Common myeloid progenitor, CD34-positive (primary cell): ENCODE results near the gene C1orf116.

Experiments
- CTCF ChIA-PET: fragments of 350-600 bp; sonication (Branson Sonifier 250); formaldehyde crosslinking; loops from one replicate; lab custom pipeline; 2021; ENCODE audit warnings: antibody characterized with exemption; lab: Charles Lee
- POLR2A ChIA-PET: fragments of 350-600 bp; sonication (Branson Sonifier 250); formaldehyde crosslinking; loops from one replicate; lab custom pipeline; 2021; ENCODE audit warnings: antibody characterized with exemption; lab: Charles Lee
- DNase-seq, 3 donors: peaks; one replicate each; pipeline versions ENCODE4 v3.0.0 to v3.0.0-alpha.2; 2013
- H3K27ac ChIP-seq, 2 experiments: 1 replicate in 1 of 2; 2 replicates in 1 of 2; pipeline ENCODE4 v1.7.0; 2013; ENCODE audit warnings: inconsistent platforms in 2 of 2, low read length in 2 of 2, mild to moderate bottlenecking in 2 of 2, low read depth in 1 of 2, moderate library complexity in 1 of 2; ENCODE audit not compliant: severe bottlenecking in 2 of 2, insufficient read depth in 1 of 2, poor library complexity in 1 of 2
- H3K27me3 ChIP-seq, 5 experiments: replicated peaks in 2 of 5; 1 replicate in 3 of 5; 2 replicates in 2 of 5; pipeline versions ENCODE4 v1.6.1 to v1.7.0; 2013; ENCODE audit warnings: low read length in 4 of 5, mild to moderate bottlenecking in 2 of 5, moderate library complexity in 2 of 5, inconsistent platforms in 1 of 5; ENCODE audit not compliant: insufficient read depth in 5 of 5, control insufficient read depth in 4 of 5
- H3K36me3 ChIP-seq, 4 experiments: 1 replicate in 2 of 4; 2 replicates in 2 of 4; pipeline versions ENCODE4 v1.6.1 to v1.7.0; 2013; ENCODE audit warnings: low read length in 3 of 4, control low read depth in 1 of 4, mild to moderate bottlenecking in 1 of 4; ENCODE audit not compliant: control insufficient read depth in 4 of 4, insufficient read depth in 4 of 4
- H3K4me1 ChIP-seq, 4 experiments: 1 replicate in 3 of 4; 2 replicates in 1 of 4; pipeline versions ENCODE4 v1.6.1 to v1.7.1; 2013; ENCODE audit warnings: low read length in 3 of 4, mild to moderate bottlenecking in 3 of 4, control low read depth in 1 of 4, inconsistent platforms in 1 of 4, moderate library complexity in 1 of 4; ENCODE audit not compliant: control insufficient read depth in 4 of 4, insufficient read depth in 4 of 4; ENCODE audit errors: control extremely low read depth in 1 of 4
- H3K4me3 ChIP-seq, 7 experiments: 1 replicate in 4 of 7; 2 replicates in 3 of 7; pipeline versions ENCODE4 v1.5.1 to v1.7.0; 2013; ENCODE audit warnings: mild to moderate bottlenecking in 7 of 7, low read length in 6 of 7, moderate library complexity in 6 of 7, inconsistent platforms in 2 of 7, low read depth in 2 of 7, control low read depth in 1 of 7; ENCODE audit not compliant: insufficient read depth in 4 of 7, control insufficient read depth in 1 of 7; ENCODE audit errors: extremely low read depth in 1 of 7
- H3K9me3 ChIP-seq, 5 experiments: 1 replicate in 4 of 5; 2 replicates in 1 of 5; pipeline versions ENCODE4 v1.6.1 to v1.7.1; 2013; ENCODE audit warnings: low read length in 4 of 5, mild to moderate bottlenecking in 2 of 5, inconsistent platforms in 1 of 5, low read depth in 1 of 5, moderate library complexity in 1 of 5; ENCODE audit not compliant: control insufficient read depth in 4 of 5, insufficient read depth in 2 of 5; ENCODE audit errors: control extremely low read depth in 1 of 5
- WGBS: methylation state at CpG from one replicate; pipeline ENCODE4 v1.1.5; 2013; ENCODE audit not compliant: insufficient coverage; 5-methylcytosine and 5-hydroxymethylcytosine counted together

C1orf116 gene

GRCh38 chr1:207039380-207040180, 7.0 kb upstream of the C1orf116 start:
- CTCF ChIA-PET: interaction anchor here (0.8 to 1.8 kb wide), 6 partner anchors 9 to 58 kb away, joined by 3 to 5 read pairs (median 4); no protein-coding TSS in a partner anchor
- POLR2A ChIA-PET: no interaction called here
- no peak for DNase-seq

GRCh38 chr1:207036865-207037264, 4.3 kb upstream of the C1orf116 start:
- POLR2A ChIA-PET: no interaction called here
- CTCF ChIA-PET: interaction anchor here (1.9 kb wide), 1 partner anchor 32 kb away, joined by 8 read pairs; no protein-coding TSS in a partner anchor
- whole genome bisulfite sequencing: no CpG with 5 or more reads among the region's 1 CpG
- H3K27ac ChIP-seq: no peak overlapping the region
- no peaks in the 10 kb centered on the region for H3K27me3 ChIP-seq
- no peaks in the 10 kb centered on the region for H3K36me3 ChIP-seq
- H3K4me1 ChIP-seq: peaks cover 0 to 10% (median 5%) of the 10 kb centered on the region in 4 experiments
- no peak overlapping the region for H3K4me3 ChIP-seq
- DNase-seq: no peak
- H3K9me3 ChIP-seq: no peaks in the 10 kb centered on the region

More at GRCh38 chr1:207039380-207040180, 7.0 kb upstream of the C1orf116 start:
- H3K4me3 ChIP-seq: no peak overlapping the region
- H3K9me3 ChIP-seq: no peaks in the 10 kb centered on the region
- H3K27me3 ChIP-seq: no peaks in the 10 kb centered on the region
- H3K4me1 ChIP-seq: peaks cover 0 to 4% (median 0%) of the 10 kb centered on the region in 4 experiments
- WGBS: no CpG with 5 or more reads among the region's 4 CpGs
- peaks cover 0 to under 1% (median 0%) of the 10 kb centered on the region in 4 experiments for H3K36me3 ChIP-seq
- H3K27ac ChIP-seq: no peak overlapping the region

- ChIA-PET CTCF (interaction anchor here (1.9 kb wide), 1 partner anchor 31 kb away, joined by 8 read pairs; no protein-coding TSS in a partner anchor), POLR2A (interaction anchor here (0.6 kb wide), 1 partner anchor 193 kb away, joined by 5 read pairs; no protein-coding TSS in a partner anchor)
- Histone ChIP-seq H3K27me3 (peaks cover 0 to 3% (median 0%) of the 10 kb centered on the region in 5 experiments), H3K9me3 (no peaks in the 10 kb centered on the region), H3K4me1 (peaks cover 0 to 10% (median 5%) of the 10 kb centered on the region in 4 experiments), H3K4me3 (no peak overlapping the region), H3K27ac (no peak overlapping the region), H3K36me3 (no peaks in the 10 kb centered on the region)
- WGBS: 100% methylated on average over 2 of the region's 4 CpGs
- DNase-seq: no peak
Measured at GRCh38 chr1:207035877-207036551, 3.5 kb upstream of the C1orf116 start.

GRCh38 chr1:207034998-207035397, 2.4 kb upstream of the C1orf116 start:
- Histone ChIP-seq H3K27ac (no peak overlapping the region), H3K4me3 (no peak overlapping the region), H3K9me3 (no peaks in the 10 kb centered on the region), H3K27me3 (peaks cover 0 to 3% (median 0%) of the 10 kb centered on the region in 5 experiments), H3K36me3 (no peaks in the 10 kb centered on the region), H3K4me1 (peaks cover 0 to 10% (median 5%) of the 10 kb centered on the region in 4 experiments)
- POLR2A ChIA-PET: no interaction called here
- CTCF ChIA-PET: interaction anchor here (8.4 kb wide), 1 partner anchor 12 kb away, joined by 60 read pairs; the partner anchor contains the start of gene YOD1
- no peak for DNase-seq

GRCh38 chr1:207034208-207034607, 1.7 kb upstream of the C1orf116 start:
- WGBS: no CpG with 5 or more reads among the region's 1 CpG

GRCh38 chr1:207033302-207033701, 746 bp upstream of the C1orf116 start:
- Histone ChIP-seq H3K4me3 (no peak overlapping the region), H3K9me3 (no peaks in the 10 kb centered on the region), H3K36me3 (no peaks in the 10 kb centered on the region), H3K27ac (no peak overlapping the region), H3K27me3 (peaks cover 0 to 3% (median 0%) of the 10 kb centered on the region in 5 experiments), H3K4me1 (peaks cover 0 to 10% (median 5%) of the 10 kb centered on the region in 4 experiments)
- DNase-seq: no peak
- no CpG with 5 or more reads among the region's 2 CpGs for WGBS
- CTCF ChIA-PET: interaction anchor here (0.7 to 8.4 kb wide), 6 partner anchors 10 to 288 kb away, joined by 3 to 60 read pairs (median 3); partner anchors contain the start of gene YOD1
- POLR2A ChIA-PET: no interaction called here

More at GRCh38 chr1:207034208-207034607, 1.7 kb upstream of the C1orf116 start:
- peaks cover 0 to 3% (median 0%) of the 10 kb centered on the region in 5 experiments for H3K27me3 ChIP-seq
- DNase-seq: no peak
- H3K4me1 ChIP-seq: peaks cover 0 to 10% (median 5%) of the 10 kb centered on the region in 4 experiments
- no peaks in the 10 kb centered on the region for H3K9me3 ChIP-seq
- H3K36me3 ChIP-seq: no peaks in the 10 kb centered on the region
- no peak overlapping the region for H3K4me3 ChIP-seq
- no peak overlapping the region for H3K27ac ChIP-seq
- ChIA-PET POLR2A (no interaction called here), CTCF (interaction anchor here (1.0 to 8.4 kb wide), 2 partner anchors 9 to 13 kb away, joined by 3 to 60 read pairs; partner anchors contain the start of gene YOD1)
